ENCODE measurements around the gene ZNF469. TPM values are rescaled to one million over a fixed set of nuclear protein-coding genes. Genes with fewer than 3 reads are reported as not detected.
A peak's percentile ranks its signal among the peaks of the same experiment; 100 is the strongest.

Gene ZNF469
- total and polyA plus RNA-seq, 4 experiments from 2014 or later, result 0.01 to 0.64 (median 0.61) TPM; not detected in 1

- Mint-ChIP-seq H3K27ac (no peak overlapping the region), H3K27me3 (no peaks in the 10 kb centered on the region), H3K36me3 (no peaks in the 10 kb centered on the region), H3K9me3 (no peaks in the 10 kb centered on the region), H3K4me3 (peak overlapping the region; percentile 54 to 74 (median 55)), H3K4me1 (peaks cover 0 to 10% (median under 1%) of the 10 kb centered on the region in 4 donors)
- Histone ChIP-seq H3K9me3 (ENCODE audit: control insufficient read depth in 1 of 2, low read length in 2 of 2) (no peaks in the 10 kb centered on the region), H3K4me1 (ENCODE audit: insufficient read depth, low read length) (peaks cover 5% of the 10 kb centered on the region), H3K27me3 (ENCODE audit: insufficient read depth, low read length) (no peaks in the 10 kb centered on the region), H3K36me3 (ENCODE audit: insufficient read depth, low read length) (no peaks in the 10 kb centered on the region), H3K4me3 (ENCODE audit: low read length in 2 of 2) (peak overlapping the region in 1 of 2 donors; percentile 43), H3K27ac (ENCODE audit: low read depth, low read length) (no peak overlapping the region)
- intact Hi-C loops (cut with micrococcal nuclease), result no loop called here
- ChIA-PET CTCF (ENCODE audit: partially characterized antibody) (interaction anchor here (0.6 to 1.6 kb wide), 3 partner anchors 9 to 649 kb away, joined by 3 to 5 read pairs (median 3); no protein-coding TSS in a partner anchor), POLR2A (ENCODE audit: partially characterized antibody) (interaction anchor here (1.6 kb wide), 1 partner anchor 663 kb away, joined by 4 read pairs; the partner anchor contains the start of gene KLHDC4)
- no peak for DNase-seq
Measured at GRCh38 chr16:88429387-88430184, 46.8 kb downstream of the ZNF469 start.

- Histone ChIP-seq H3K36me3 (ENCODE audit: insufficient read depth, low read length) (no peaks in the 10 kb centered on the region), H3K4me3 (ENCODE audit: low read length in 2 of 2) (peak overlapping the region in 1 of 2 donors; percentile 43), H3K9me3 (ENCODE audit: control insufficient read depth in 1 of 2, low read length in 2 of 2) (no peaks in the 10 kb centered on the region), H3K27ac (ENCODE audit: low read depth, low read length) (no peak overlapping the region), H3K4me1 (ENCODE audit: insufficient read depth, low read length) (peaks cover 5% of the 10 kb centered on the region), H3K27me3 (ENCODE audit: insufficient read depth, low read length) (no peaks in the 10 kb centered on the region)
- H3K36me3 Mint-ChIP-seq, result no peaks in the 10 kb centered on the region
- intact Hi-C loops (cut with micrococcal nuclease), result no loop called here
- H3K27ac Mint-ChIP-seq, result no peak overlapping the region
- no peaks in the 10 kb centered on the region for H3K9me3 Mint-ChIP-seq
- ChIA-PET POLR2A (ENCODE audit: partially characterized antibody) (interaction anchor here (0.9 to 1.6 kb wide), 2 partner anchors 24 to 664 kb away, joined by 3 to 4 read pairs; partner anchors contain the start of gene KLHDC4), CTCF (ENCODE audit: partially characterized antibody) (interaction anchor here (0.6 to 1.6 kb wide), 3 partner anchors 8 to 650 kb away, joined by 3 to 5 read pairs (median 3); no protein-coding TSS in a partner anchor)
- H3K4me3 Mint-ChIP-seq, result peak overlapping the region in 4 of 8 donors; percentile 17 to 62 (median 40)
- DNase-seq, result peak in 1 of 5 donors; percentile 5
- peaks cover 0 to 10% (median under 1%) of the 10 kb centered on the region in 4 donors for H3K4me1 Mint-ChIP-seq
- no peaks in the 10 kb centered on the region for H3K27me3 Mint-ChIP-seq
Measured at GRCh38 chr16:88430185-88430523, 47.4 kb downstream of the ZNF469 start.

GRCh38 chr16:88430524-88431446 is 48.0 kb downstream of the ZNF469 start:
- Histone ChIP-seq H3K4me1 (ENCODE audit: insufficient read depth, low read length) (peaks cover 5% of the 10 kb centered on the region), H3K27ac (ENCODE audit: low read depth, low read length) (no peak overlapping the region), H3K4me3 (ENCODE audit: low read length in 2 of 2) (peak overlapping the region in 1 of 2 donors; percentile 43), H3K9me3 (ENCODE audit: control insufficient read depth in 1 of 2, low read length in 2 of 2) (no peaks in the 10 kb centered on the region), H3K36me3 (ENCODE audit: insufficient read depth, low read length) (no peaks in the 10 kb centered on the region), H3K27me3 (ENCODE audit: insufficient read depth, low read length) (no peaks in the 10 kb centered on the region)
- ChIA-PET POLR2A (ENCODE audit: partially characterized antibody) (interaction anchor here (0.7 to 1.6 kb wide), 3 partner anchors 24 to 665 kb away, joined by 3 to 4 read pairs (median 3); partner anchors contain the start of gene KLHDC4), CTCF (ENCODE audit: partially characterized antibody) (interaction anchor here (1.6 kb wide), 1 partner anchor 21 kb away, joined by 3 read pairs; no protein-coding TSS in a partner anchor)
- no peaks in the 10 kb centered on the region for H3K27me3 Mint-ChIP-seq
- H3K27ac Mint-ChIP-seq, result no peak overlapping the region
- no peaks in the 10 kb centered on the region for H3K9me3 Mint-ChIP-seq
- DNase-seq, result peak in 4 of 5 donors; percentile 22 to 40 (median 38)
- intact Hi-C loops (cut with micrococcal nuclease), result no loop called here
- no peaks in the 10 kb centered on the region for H3K36me3 Mint-ChIP-seq
- peak overlapping the region in 6 of 8 donors; percentile 40 to 76 (median 64) for H3K4me3 Mint-ChIP-seq
- peaks cover 0 to 10% (median under 1%) of the 10 kb centered on the region in 4 donors for H3K4me1 Mint-ChIP-seq

- Mint-ChIP-seq H3K36me3 (no peaks in the 10 kb centered on the region), H3K4me1 (peaks cover 0 to 10% (median under 1%) of the 10 kb centered on the region in 4 donors), H3K27ac (peak overlapping the region in 4 of 7 donors; percentile 21 to 76 (median 52)), H3K4me3 (peak overlapping the region; percentile 26 to 78 (median 64)), H3K27me3 (no peaks in the 10 kb centered on the region), H3K9me3 (no peaks in the 10 kb centered on the region)
- no peaks in the 10 kb centered on the region for H3K36me3 ChIP-seq (ENCODE audit: insufficient read depth, low read length)
- H3K9me3 ChIP-seq (ENCODE audit: control insufficient read depth in 1 of 2, low read length in 2 of 2), result no peaks in the 10 kb centered on the region
- intact Hi-C loops (cut with micrococcal nuclease), result no loop called here
- CTCF ChIA-PET (ENCODE audit: partially characterized antibody), result interaction anchor here (1.0 to 1.6 kb wide), 2 partner anchors 21 to 653 kb away, joined by 3 read pairs; no protein-coding TSS in a partner anchor
- no peak for DNase-seq
- H3K4me3 ChIP-seq (ENCODE audit: low read length in 2 of 2), result no peak overlapping the region
- POLR2A ChIA-PET (ENCODE audit: partially characterized antibody), result interaction anchor here (0.7 kb wide), 1 partner anchor 101 kb away, joined by 3 read pairs; no protein-coding TSS in a partner anchor
- H3K27me3 ChIP-seq (ENCODE audit: insufficient read depth, low read length), result no peaks in the 10 kb centered on the region
- H3K4me1 ChIP-seq (ENCODE audit: insufficient read depth, low read length), result peaks cover 5% of the 10 kb centered on the region
- H3K27ac ChIP-seq (ENCODE audit: low read depth, low read length), result no peak overlapping the region
Measured at GRCh38 chr16:88431651-88432050, 48.9 kb downstream of the ZNF469 start.

- H3K9me3 Mint-ChIP-seq, result no peaks in the 10 kb centered on the region
- Histone ChIP-seq H3K27me3 (ENCODE audit: insufficient read depth, low read length) (no peaks in the 10 kb centered on the region), H3K4me3 (ENCODE audit: low read length in 2 of 2) (no peak overlapping the region), H3K4me1 (ENCODE audit: insufficient read depth, low read length) (peaks cover 5% of the 10 kb centered on the region), H3K36me3 (ENCODE audit: insufficient read depth, low read length) (no peaks in the 10 kb centered on the region), H3K27ac (ENCODE audit: low read depth, low read length) (no peak overlapping the region), H3K9me3 (ENCODE audit: control insufficient read depth in 1 of 2, low read length in 2 of 2) (no peaks in the 10 kb centered on the region)
- no peaks in the 10 kb centered on the region for H3K36me3 Mint-ChIP-seq
- CTCF ChIA-PET (ENCODE audit: partially characterized antibody), result interaction anchor here (1.0 kb wide), 1 partner anchor 653 kb away, joined by 3 read pairs; no protein-coding TSS in a partner anchor
- intact Hi-C loops (cut with micrococcal nuclease), result no loop called here
- POLR2A ChIA-PET (ENCODE audit: partially characterized antibody), result no interaction called here
- H3K27me3 Mint-ChIP-seq, result no peaks in the 10 kb centered on the region
- H3K4me3 Mint-ChIP-seq, result peak overlapping the region in 5 of 8 donors; percentile 26 to 78 (median 63)
- H3K4me1 Mint-ChIP-seq, result peaks cover 0 to 10% (median under 1%) of the 10 kb centered on the region in 4 donors
- H3K27ac Mint-ChIP-seq, result peak overlapping the region in 1 of 7 donors; percentile 21
- no peak for DNase-seq
Measured at GRCh38 chr16:88432174-88432573, 49.4 kb downstream of the ZNF469 start.
